Mesenchymal stem cell (in vitro differentiated cells and primary cell): ENCODE data around the gene CENPP.

Experiments used
- DNase-seq: peaks from one replicate; pipeline ENCODE4 v3.0.0-alpha.2; 2013
- H2AFZ ChIP-seq: one replicate; pipeline ENCODE4 v1.6.1; 2013; ENCODE audit warnings: low read depth, mild to moderate bottlenecking, control low read depth, inconsistent platforms, low read length, moderate library complexity
- H2AK5ac ChIP-seq: 2 replicates; pipeline ENCODE4 v1.6.1; 2013; ENCODE audit warnings: low read length, moderate library complexity, mild to moderate bottlenecking, inconsistent platforms; ENCODE audit not compliant: severe bottlenecking
- H2BK120ac ChIP-seq: one replicate; pipeline ENCODE4 v1.6.1; 2013; ENCODE audit warnings: low read depth, mild to moderate bottlenecking, inconsistent platforms, low read length, moderate library complexity
- H2BK12ac ChIP-seq, 2 experiments: one replicate each; pipeline ENCODE4 v1.6.1; 2013; ENCODE audit warnings: inconsistent platforms in 2 of 2, low read length in 2 of 2, mild to moderate bottlenecking in 2 of 2, moderate library complexity in 2 of 2, control low read depth in 1 of 2
- H2BK15ac ChIP-seq: one replicate; pipeline ENCODE4 v1.6.1; 2013; ENCODE audit warnings: mild to moderate bottlenecking, low read depth, inconsistent platforms; ENCODE audit not compliant: poor library complexity, severe bottlenecking
- H2BK5ac ChIP-seq: 2 replicates; pipeline ENCODE4 v1.6.1; 2013; ENCODE audit warnings: low read depth, mild to moderate bottlenecking, low read length, control low read depth, inconsistent platforms; ENCODE audit not compliant: poor library complexity, severe bottlenecking
- H3K14ac ChIP-seq, 2 experiments: one replicate each; pipeline ENCODE4 v1.6.1; 2013; ENCODE audit warnings: inconsistent platforms in 2 of 2, low read length in 2 of 2, control low read depth in 1 of 2, mild to moderate bottlenecking in 1 of 2, moderate library complexity in 1 of 2
- H3K18ac ChIP-seq, 2 experiments: one replicate each; pipeline ENCODE4 v1.6.1; 2013; ENCODE audit warnings: inconsistent platforms in 2 of 2, low read length in 2 of 2, control low read depth in 1 of 2, low read depth in 1 of 2, mild to moderate bottlenecking in 1 of 2
- H3K23ac ChIP-seq, 2 experiments: one replicate each; pipeline ENCODE4 v1.6.1; 2013; ENCODE audit warnings: inconsistent platforms in 2 of 2, low read length in 2 of 2, mild to moderate bottlenecking in 2 of 2, moderate library complexity in 2 of 2, control low read depth in 1 of 2
- H3K27ac ChIP-seq: 2 replicates; pipeline ENCODE4 v1.5.1; 2013; ENCODE audit warnings: mild to moderate bottlenecking, moderate library complexity, low read length, control low read depth, inconsistent platforms; ENCODE audit not compliant: poor library complexity, severe bottlenecking
- H3K27me3 ChIP-seq, 2 experiments: 2 replicates each; pipeline versions ENCODE4 v1.6.1 to v1.7.0; 2013; ENCODE audit warnings: low read length in 2 of 2, mild to moderate bottlenecking in 2 of 2, moderate library complexity in 2 of 2, control low read depth in 1 of 2, inconsistent platforms in 1 of 2; ENCODE audit not compliant: control insufficient read depth in 1 of 2, insufficient read depth in 1 of 2
- H3K36me3 ChIP-seq, 2 experiments: 2 replicates each; pipeline versions ENCODE4 v1.6.1 to v1.7.0; 2013; ENCODE audit warnings: low read length in 2 of 2, control low read depth in 1 of 2, inconsistent platforms in 1 of 2, low read depth in 1 of 2, mild to moderate bottlenecking in 1 of 2; ENCODE audit not compliant: insufficient read depth in 2 of 2, control insufficient read depth in 1 of 2
- H3K4ac ChIP-seq, 2 experiments: one replicate each; pipeline ENCODE4 v1.6.1; 2013; ENCODE audit warnings: inconsistent platforms in 2 of 2, low read length in 2 of 2, mild to moderate bottlenecking in 2 of 2, moderate library complexity in 2 of 2, control low read depth in 1 of 2, low read depth in 1 of 2
- H3K4me1 ChIP-seq: 2 replicates; pipeline ENCODE4 v1.6.1; 2013; ENCODE audit warnings: low read depth, low read length, control low read depth; ENCODE audit not compliant: control insufficient read depth, insufficient read depth
- H3K4me2 ChIP-seq: 2 replicates; pipeline ENCODE4 v1.6.1; 2013; ENCODE audit warnings: low read length, mild to moderate bottlenecking, inconsistent platforms; ENCODE audit not compliant: poor library complexity, severe bottlenecking
- H3K4me3 ChIP-seq, 2 experiments: 2 replicates each; pipeline versions ENCODE4 v1.5.1 to v1.7.0; 2013; ENCODE audit warnings: low read length in 2 of 2, mild to moderate bottlenecking in 2 of 2, control low read depth in 1 of 2, low read depth in 1 of 2; ENCODE audit not compliant: insufficient read depth in 1 of 2
- H3K79me1 ChIP-seq: replicated peaks from 2 replicates; pipeline ENCODE4 v1.6.1; 2013; ENCODE audit warnings: mild to moderate bottlenecking, control low read depth, low read length, inconsistent platforms; ENCODE audit not compliant: poor library complexity, severe bottlenecking
- H3K9ac ChIP-seq: 2 replicates; pipeline ENCODE4 v1.7.0; 2013; ENCODE audit warnings: mild to moderate bottlenecking, low read length, moderate library complexity
- H3K9me3 ChIP-seq: 2 replicates; pipeline ENCODE4 v1.7.0; 2013; ENCODE audit warnings: mild to moderate bottlenecking, low read length; ENCODE audit not compliant: control insufficient read depth
- H4K8ac ChIP-seq: one replicate; pipeline ENCODE4 v1.6.1; 2013; ENCODE audit warnings: inconsistent platforms, mild to moderate bottlenecking, low read length, moderate library complexity
- H4K91ac ChIP-seq: one replicate; pipeline ENCODE4 v1.6.1; 2013; ENCODE audit warnings: mild to moderate bottlenecking, low read length, inconsistent platforms
- WGBS: methylation state at CpG from one replicate; pipeline ENCODE4 v1.1.7; 2013; ENCODE audit warnings: mixed read lengths; 5-methylcytosine and 5-hydroxymethylcytosine counted together

Gene CENPP

GRCh38 chr9:92503156-92503555 lies 177.4 kb downstream of the CENPP start:
- Histone ChIP-seq H3K36me3 (no peaks in the 10 kb centered on the region), H3K23ac (no peak overlapping the region), H2BK12ac (no peak overlapping the region), H3K79me1 (no peaks in the 10 kb centered on the region), H3K4me2 (no peak overlapping the region), H4K8ac (no peak overlapping the region), H3K14ac (no peak overlapping the region), H2AFZ (no peak overlapping the region), H3K4me3 (no peak overlapping the region), H3K9me3 (no peaks in the 10 kb centered on the region), H3K18ac (no peak overlapping the region), H3K4ac (no peak overlapping the region), H2BK15ac (no peak overlapping the region), H3K4me1 (peaks cover 1% of the 10 kb centered on the region), H2BK5ac (no peak overlapping the region), H2AK5ac (no peak overlapping the region), H3K27ac (no peak overlapping the region), H3K9ac (no peak overlapping the region), H2BK120ac (no peak overlapping the region), H3K27me3 (no peaks in the 10 kb centered on the region), H4K91ac (no peak overlapping the region)
- WGBS = 92% methylated on average over 2 of the region's 2 CpGs
- DNase-seq = no peak

- H2AFZ ChIP-seq = no peak overlapping the region
- H3K36me3 ChIP-seq = no peaks in the 10 kb centered on the region
- H2BK12ac ChIP-seq = no peak overlapping the region
- peaks cover 1% of the 10 kb centered on the region for H3K4me1 ChIP-seq
- no peak overlapping the region for H2AK5ac ChIP-seq
- no peak overlapping the region for H3K4me3 ChIP-seq
- H3K23ac ChIP-seq = no peak overlapping the region
- DNase-seq = no peak
- no peaks in the 10 kb centered on the region for H3K9me3 ChIP-seq
- no peak overlapping the region for H3K4ac ChIP-seq
- H3K27me3 ChIP-seq = no peaks in the 10 kb centered on the region
- WGBS = 83% methylated on average over 1 of the region's 2 CpGs
- no peak overlapping the region for H4K8ac ChIP-seq
- no peak overlapping the region for H2BK15ac ChIP-seq
- H3K18ac ChIP-seq = peak overlapping the region in 1 of 2 experiments; percentile 4
- no peak overlapping the region for H3K4me2 ChIP-seq
- H3K79me1 ChIP-seq = no peaks in the 10 kb centered on the region
- no peak overlapping the region for H3K14ac ChIP-seq
- H3K27ac ChIP-seq = no peak overlapping the region
- H4K91ac ChIP-seq = peak overlapping the region; percentile 48
- peak overlapping the region; percentile 80 for H3K9ac ChIP-seq
- H2BK120ac ChIP-seq = no peak overlapping the region
- no peak overlapping the region for H2BK5ac ChIP-seq
These were observed 179.1 kb downstream of the CENPP start for GRCh38 chr9:92504881-92505280.

- Histone ChIP-seq H2BK12ac (peak overlapping the region in 1 of 2 experiments; percentile 54), H3K14ac (no peak overlapping the region), H3K4me2 (no peak overlapping the region), H2AK5ac (no peak overlapping the region), H3K4me3 (peak overlapping the region in 1 of 2 experiments; percentile 20), H3K27me3 (no peaks in the 10 kb centered on the region), H3K79me1 (no peaks in the 10 kb centered on the region), H3K4ac (no peak overlapping the region), H3K9me3 (no peaks in the 10 kb centered on the region), H3K9ac (peak overlapping the region; percentile 91), H2BK5ac (no peak overlapping the region), H3K4me1 (peaks cover 1% of the 10 kb centered on the region), H3K23ac (no peak overlapping the region), H4K91ac (no peak overlapping the region), H3K36me3 (no peaks in the 10 kb centered on the region), H2BK120ac (peak overlapping the region; percentile 58), H3K18ac (no peak overlapping the region), H2BK15ac (no peak overlapping the region), H3K27ac (peak overlapping the region; percentile 63), H2AFZ (no peak overlapping the region), H4K8ac (no peak overlapping the region)
- WGBS = 84% methylated on average over 3 of the region's 3 CpGs
- DNase-seq = peak; percentile 54
These were observed 180.6 kb downstream of the CENPP start for GRCh38 chr9:92506184-92506857.

GRCh38 chr9:92507005-92507404 lies 181.3 kb downstream of the CENPP start:
- Histone ChIP-seq H3K14ac (no peak overlapping the region), H2BK120ac (no peak overlapping the region), H4K8ac (no peak overlapping the region), H3K4ac (no peak overlapping the region), H3K23ac (no peak overlapping the region), H3K4me3 (no peak overlapping the region), H3K27me3 (no peaks in the 10 kb centered on the region), H2BK5ac (no peak overlapping the region), H4K91ac (no peak overlapping the region), H2BK12ac (no peak overlapping the region), H2AFZ (no peak overlapping the region), H3K9ac (peak overlapping the region; percentile 91), H3K4me2 (no peak overlapping the region), H3K79me1 (no peaks in the 10 kb centered on the region), H3K36me3 (no peaks in the 10 kb centered on the region), H3K9me3 (no peaks in the 10 kb centered on the region), H3K27ac (no peak overlapping the region), H3K4me1 (peaks cover 1% of the 10 kb centered on the region), H2AK5ac (no peak overlapping the region), H3K18ac (no peak overlapping the region), H2BK15ac (no peak overlapping the region)
- no peak for DNase-seq
- WGBS = 88% methylated on average over 2 of the region's 2 CpGs
